KOPT-K1 (cell line): ENCODE measurements around the gene C2.
"Not testable (repeated sequence)": the region's sequence is repeated elsewhere in the genome, so short reads cannot be mapped to it uniquely, and the experiment has no call there.

Experiments
- H3K27ac ChIP-seq: fragments of 200-600 bp; sonication (generic); 2 replicates; pipeline ENCODE4 v1.5.1; 2016; ENCODE audit warnings: antibody characterized with exemption, mild to moderate bottlenecking, low read depth, low read length; ENCODE audit not compliant: poor library complexity, severe bottlenecking
- H3K36me3 ChIP-seq: fragments of 200-600 bp; sonication (generic); 2 replicates; pipeline ENCODE4 v1.5.1; 2017; ENCODE audit warnings: antibody characterized with exemption, mild to moderate bottlenecking, low read length, moderate library complexity; ENCODE audit not compliant: insufficient read depth
- H3K9me3 ChIP-seq: fragments of 200-600 bp; sonication (generic); 2 replicates; pipeline ENCODE4 v1.5.1; 2017; ENCODE audit warnings: antibody characterized with exemption, low read length, mild to moderate bottlenecking; ENCODE audit not compliant: insufficient read depth, poor library complexity, severe bottlenecking

The C2 gene

DNA sequence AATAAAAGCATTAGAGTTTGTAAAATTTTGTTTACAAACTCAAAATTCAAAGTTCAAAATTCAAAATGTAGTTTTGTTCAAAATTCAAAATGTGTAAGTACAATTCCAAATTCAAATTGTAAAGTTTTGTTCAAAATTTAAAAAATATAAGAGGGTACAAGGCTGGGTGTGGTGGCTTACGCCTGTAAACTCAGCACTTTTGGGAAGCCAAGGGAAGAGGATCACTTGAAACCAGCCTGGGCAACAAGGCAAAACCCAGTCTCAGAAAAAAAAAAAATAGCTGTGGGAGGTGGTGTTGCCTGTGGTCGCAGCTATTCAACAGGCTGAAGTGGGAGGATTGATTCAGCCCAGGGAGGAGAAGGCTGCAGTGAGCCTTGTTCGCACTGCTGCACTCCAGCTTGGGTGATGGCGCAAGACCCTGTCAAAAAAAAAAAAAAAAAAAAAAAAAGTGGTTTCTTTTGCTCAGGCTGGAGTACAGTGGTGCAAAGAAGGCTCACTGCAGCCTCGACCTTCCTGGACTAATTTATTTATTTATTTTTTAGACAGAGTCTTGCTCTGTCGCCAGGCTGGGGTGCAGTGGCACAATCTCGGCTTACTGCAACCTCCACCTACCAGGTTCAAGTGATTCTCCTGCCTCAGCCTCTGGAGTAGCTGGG lies 20.2 kb upstream of the C2 start:
- no peaks in the 10 kb centered on the region for H3K36me3 ChIP-seq
- no peaks in the 10 kb centered on the region for H3K9me3 ChIP-seq
- H3K27ac ChIP-seq = no peak overlapping the region

DNA sequence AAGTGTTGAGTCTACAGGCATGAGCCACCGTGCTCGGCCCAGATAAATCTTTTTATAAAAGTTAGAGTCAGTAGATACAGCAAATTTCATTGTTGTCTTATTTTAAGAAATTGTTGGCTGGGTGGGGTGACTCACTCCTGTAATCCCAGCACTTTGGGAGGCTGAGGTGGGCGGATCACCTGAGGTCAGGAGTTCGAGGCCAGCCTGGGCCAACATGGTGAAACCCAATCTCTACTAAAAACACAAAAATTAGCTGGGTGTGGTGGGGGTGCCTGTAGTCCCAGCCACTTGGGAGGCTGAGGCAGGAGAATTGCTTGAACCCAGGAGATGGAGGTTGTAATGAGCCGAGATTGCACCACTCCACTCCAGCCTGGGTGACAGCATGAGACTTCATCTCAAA lies 19.3 kb upstream of the C2 start:
- not testable (repeated sequence) for H3K36me3 ChIP-seq, H3K9me3 ChIP-seq, H3K27ac ChIP-seq

- Histone ChIP-seq H3K27ac (no peak overlapping the region), H3K9me3 (no peaks in the 10 kb centered on the region), H3K36me3 (no peaks in the 10 kb centered on the region)
Measured at GRCh38 chr6:31908791-31909190, 18.7 kb upstream of the C2 start.

DNA sequence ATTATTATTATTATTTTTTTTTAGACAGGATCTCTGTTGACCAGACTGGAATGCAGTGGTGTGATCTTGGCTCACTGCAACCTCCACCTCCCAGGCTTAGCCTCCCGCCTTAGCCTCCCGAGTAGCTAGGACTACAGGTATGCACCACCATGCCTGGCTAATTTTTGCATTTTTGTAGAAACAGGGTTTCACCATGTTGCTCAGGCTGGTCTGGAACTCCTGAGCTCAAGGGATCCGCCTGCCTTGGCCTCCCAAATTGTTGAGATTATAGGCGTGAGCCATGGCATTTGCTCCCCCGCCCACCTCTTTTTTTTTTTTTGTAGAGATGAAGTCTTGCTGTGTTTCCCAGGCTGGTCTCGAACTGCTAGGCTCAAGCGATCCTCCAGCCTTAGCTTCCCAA lies 18.2 kb upstream of the C2 start:
- H3K36me3 ChIP-seq, H3K9me3 ChIP-seq, H3K27ac ChIP-seq: not testable (repeated sequence)

- Histone ChIP-seq H3K27ac (no peak overlapping the region), H3K36me3 (no peaks in the 10 kb centered on the region), H3K9me3 (no peaks in the 10 kb centered on the region)
Measured at GRCh38 chr6:31911826-31912585, 15.5 kb upstream of the C2 start.

- H3K36me3 ChIP-seq = no peaks in the 10 kb centered on the region
- no peaks in the 10 kb centered on the region for H3K9me3 ChIP-seq
- no peak overlapping the region for H3K27ac ChIP-seq
Measured at GRCh38 chr6:31915351-31915750, 12.2 kb upstream of the C2 start.

DNA sequence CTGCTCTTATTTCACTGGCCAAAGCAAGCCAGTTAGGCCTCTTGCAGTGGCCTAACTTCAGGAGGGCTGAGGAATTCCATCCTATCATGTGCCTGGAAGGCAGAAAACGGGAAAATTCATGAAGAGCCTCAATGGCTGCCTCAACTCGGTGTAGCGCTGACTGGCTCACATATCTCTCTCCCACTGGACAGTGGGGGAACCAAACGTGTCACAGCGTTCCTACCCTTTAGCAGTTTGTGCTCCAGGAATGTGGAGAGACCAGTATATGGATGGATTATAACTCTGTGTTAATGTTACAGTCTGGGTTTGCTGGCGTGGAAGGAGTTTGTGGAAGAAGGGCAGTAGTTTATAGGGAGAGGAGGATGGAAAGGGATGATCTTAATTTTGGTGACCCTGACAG lies 11.8 kb upstream of the C2 start:
- no peaks in the 10 kb centered on the region for H3K9me3 ChIP-seq
- no peaks in the 10 kb centered on the region for H3K36me3 ChIP-seq
- H3K27ac ChIP-seq = no peak overlapping the region

- Histone ChIP-seq H3K27ac (no peak overlapping the region), H3K36me3 (no peaks in the 10 kb centered on the region), H3K9me3 (no peaks in the 10 kb centered on the region)
Measured at GRCh38 chr6:31918069-31918720, 9.3 kb upstream of the C2 start.

DNA sequence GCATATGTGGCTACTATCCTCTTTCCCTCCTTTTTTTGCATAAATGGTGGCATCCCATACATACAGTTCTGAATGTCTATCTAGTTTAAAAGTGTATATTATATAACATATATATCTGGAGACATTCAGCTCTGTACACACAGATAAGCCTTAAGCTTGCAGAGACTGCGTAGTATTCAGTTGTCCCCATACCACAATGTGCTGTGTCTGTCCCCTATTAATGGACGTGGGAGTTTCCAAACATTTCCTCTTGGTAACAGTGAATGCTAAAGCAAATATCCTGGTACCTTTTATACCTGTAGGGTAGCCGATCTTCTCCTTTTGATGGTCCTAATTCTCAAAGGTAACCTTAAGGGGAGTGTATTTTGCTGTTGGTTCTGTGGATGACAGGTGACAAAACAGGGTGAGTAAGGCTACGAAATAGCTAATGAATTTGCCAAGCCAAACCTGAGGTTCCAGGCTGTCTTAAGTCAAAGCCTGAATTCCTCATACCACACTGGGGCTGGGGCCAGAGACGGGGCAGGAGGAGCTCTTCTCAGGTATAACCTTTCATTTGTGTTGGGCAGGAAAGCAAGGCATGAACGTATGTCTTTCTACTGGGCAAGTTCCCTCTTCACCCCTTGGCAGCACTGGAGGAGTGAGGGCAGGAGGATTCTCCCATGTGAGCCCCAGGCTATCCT lies 7.8 kb upstream of the C2 start:
- H3K27ac ChIP-seq = no peak overlapping the region
- no peaks in the 10 kb centered on the region for H3K9me3 ChIP-seq
- H3K36me3 ChIP-seq = no peaks in the 10 kb centered on the region

DNA sequence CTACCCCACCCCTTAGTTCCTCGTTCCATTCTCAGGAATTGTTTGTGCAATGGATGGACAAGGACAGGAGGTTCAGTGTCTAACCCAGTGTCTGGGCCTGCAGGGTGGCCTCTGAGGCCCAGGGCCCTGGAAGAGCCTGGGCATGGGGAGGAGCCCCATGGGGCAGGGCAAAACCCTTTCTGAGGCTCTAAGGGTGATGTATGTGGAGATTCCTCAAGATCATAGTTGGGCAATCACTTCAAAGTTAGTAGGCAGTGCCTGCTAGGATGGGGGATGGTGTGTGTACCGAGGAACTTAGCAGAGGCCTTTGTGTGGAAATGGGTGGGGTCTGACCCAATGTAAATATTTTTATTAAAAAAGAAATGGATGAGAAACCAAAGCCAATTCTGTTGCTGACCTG lies 6.7 kb upstream of the C2 start:
- Histone ChIP-seq H3K9me3 (no peaks in the 10 kb centered on the region), H3K27ac (no peak overlapping the region), H3K36me3 (no peaks in the 10 kb centered on the region)

- no peak overlapping the region for H3K27ac ChIP-seq
- no peaks in the 10 kb centered on the region for H3K9me3 ChIP-seq
- H3K36me3 ChIP-seq = no peaks in the 10 kb centered on the region
Measured at GRCh38 chr6:31922942-31923341, 4.6 kb upstream of the C2 start.

DNA sequence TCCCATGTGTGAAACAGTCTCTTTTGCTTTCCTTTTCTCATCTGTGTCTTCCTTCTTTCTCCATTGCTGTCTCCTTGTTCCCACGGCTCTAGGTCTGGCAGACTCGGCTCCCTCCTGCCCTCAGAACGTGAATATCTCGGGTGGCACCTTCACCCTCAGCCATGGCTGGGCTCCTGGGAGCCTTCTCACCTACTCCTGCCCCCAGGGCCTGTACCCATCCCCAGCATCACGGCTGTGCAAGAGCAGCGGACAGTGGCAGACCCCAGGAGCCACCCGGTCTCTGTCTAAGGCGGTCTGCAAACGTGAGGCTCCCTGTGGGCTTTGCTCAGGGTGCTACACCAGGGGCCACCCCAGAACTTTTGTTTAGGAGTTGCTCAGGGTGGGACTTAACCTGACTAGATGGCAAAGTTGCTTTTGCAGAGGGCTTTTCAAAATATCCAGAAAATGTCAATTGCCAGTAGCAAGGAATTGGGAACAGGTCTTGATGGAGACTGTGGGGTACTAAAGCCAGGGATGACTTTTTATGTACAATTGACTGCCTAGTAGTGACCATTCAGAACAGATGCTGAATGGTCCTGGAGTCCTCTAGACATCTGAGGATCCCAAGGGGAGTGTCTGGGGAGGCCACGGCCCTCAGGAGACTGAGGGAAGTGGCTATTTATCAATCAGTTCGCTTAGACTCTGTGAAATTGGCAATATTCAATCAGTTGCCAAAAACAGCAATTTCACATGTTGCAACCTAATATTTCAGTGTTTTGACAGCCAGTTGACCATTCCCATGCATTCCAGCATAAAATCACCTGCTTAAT lies 550 bp downstream of the C2 start:
- no peaks in the 10 kb centered on the region for H3K36me3 ChIP-seq
- H3K27ac ChIP-seq = no peak overlapping the region
- no peaks in the 10 kb centered on the region for H3K9me3 ChIP-seq

DNA sequence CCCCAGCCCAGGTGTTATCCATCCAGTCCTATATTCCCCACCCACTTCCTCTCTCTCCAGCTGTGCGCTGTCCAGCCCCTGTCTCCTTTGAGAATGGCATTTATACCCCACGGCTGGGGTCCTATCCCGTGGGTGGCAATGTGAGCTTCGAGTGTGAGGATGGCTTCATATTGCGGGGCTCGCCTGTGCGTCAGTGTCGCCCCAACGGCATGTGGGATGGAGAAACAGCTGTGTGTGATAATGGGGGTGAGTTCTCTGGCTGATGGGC lies 1.1 kb downstream of the C2 start:
- no peak overlapping the region for H3K27ac ChIP-seq
- no peaks in the 10 kb centered on the region for H3K36me3 ChIP-seq
- no peaks in the 10 kb centered on the region for H3K9me3 ChIP-seq

- Histone ChIP-seq H3K9me3 (no peaks in the 10 kb centered on the region), H3K36me3 (no peaks in the 10 kb centered on the region), H3K27ac (no peak overlapping the region)
Measured at GRCh38 chr6:31930962-31931361, 3.4 kb downstream of the C2 start.

DNA sequence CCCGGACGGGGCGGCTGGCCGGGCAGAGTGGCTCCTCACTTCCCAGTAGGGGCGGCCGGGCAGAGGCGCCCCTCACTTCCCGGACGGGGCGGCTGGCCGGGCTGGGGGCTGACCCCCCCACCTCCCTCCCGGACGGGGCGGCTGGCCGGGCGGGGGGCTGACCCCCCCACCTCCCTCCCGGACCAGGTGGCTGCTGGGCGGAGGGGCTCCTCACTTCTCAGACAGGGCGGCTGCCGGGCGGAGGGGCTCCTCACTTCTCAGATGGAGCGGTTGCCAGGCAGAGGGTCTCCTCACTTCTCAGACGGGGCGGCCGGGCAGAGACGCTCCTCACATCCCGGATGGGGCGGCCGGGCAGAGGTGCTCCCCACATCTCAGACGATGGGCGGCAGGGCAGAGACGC lies 4.6 kb downstream of the C2 start:
- not testable (repeated sequence) for H3K27ac ChIP-seq, H3K36me3 ChIP-seq, H3K9me3 ChIP-seq
